Spinal cord (tissue), 10 donors: ENCODE results near the gene PRELID3B. TPM values are rescaled to one million over a fixed set of nuclear protein-coding genes. Genes with fewer than 3 reads are reported as not detected.
A peak's percentile ranks its signal among the peaks of the same experiment; 100 is the strongest.

Experiments used
- DNase-seq, 6 donors: peaks; one replicate each; pipeline versions ENCODE4 v3.0.0 to v3.0.0-alpha.2; 2013 to 2015; ENCODE audit warnings: low spot score in 6 of 6, low read depth in 4 of 6
- H3K27ac ChIP-seq: one replicate; pipeline ENCODE4 v1.5.1; 2013; ENCODE audit warnings: low read depth, low read length, control low read depth
- H3K27me3 ChIP-seq: one replicate; pipeline ENCODE4 v1.6.1; 2013; ENCODE audit warnings: low read length; ENCODE audit not compliant: control insufficient read depth, insufficient read depth
- H3K36me3 ChIP-seq: one replicate; pipeline ENCODE4 v1.6.1; 2013; ENCODE audit warnings: low read length; ENCODE audit not compliant: control insufficient read depth, insufficient read depth
- H3K4me1 ChIP-seq: one replicate; pipeline ENCODE4 v1.6.1; 2013; ENCODE audit warnings: low read length; ENCODE audit not compliant: control insufficient read depth, insufficient read depth
- H3K4me3 ChIP-seq: one replicate; pipeline ENCODE4 v1.5.1; 2013; ENCODE audit warnings: low read depth, low read length, control low read depth
- H3K9me3 ChIP-seq: one replicate; pipeline ENCODE4 v1.6.1; 2013; ENCODE audit warnings: low read length; ENCODE audit not compliant: control insufficient read depth, insufficient read depth
- WGBS: methylation state at CpG from one replicate; pipeline ENCODE4 v1.1.5; 2013; ENCODE audit warnings: missing lambda C conversion rate; ENCODE audit not compliant: insufficient coverage; 5-methylcytosine and 5-hydroxymethylcytosine counted together
- polyA plus RNA-seq, 2 donors: library from polyadenylated mRNA; unstranded; fragments of 120-200 nt; gene quantifications; one replicate each; pipeline ENCODE4 v1.2.1, GENCODE V29; 2013; ENCODE audit not compliant: insufficient read length in 2 of 2
- total RNA-seq, 2 donors: library from RNA; depleted of rRNA in 1 of 2; stranded (reverse); fragments of 120-200 nt in 1 of 2; fragments of >200 nt in 1 of 2; gene quantifications; one replicate each; pipeline versions ENCODE4 v1.2.3 to v1.2.4, GENCODE V29; 2013 to 2014
- donor health status: healthy.

The PRELID3B gene
- total and polyA plus RNA-seq, 4 donors = 50.9 to 66.0 (median 62.4) TPM

- WGBS = 44% methylated on average over 1 of the region's 1 CpG
- no peaks in the 10 kb centered on the region for H3K4me1 ChIP-seq
- H3K9me3 ChIP-seq = no peaks in the 10 kb centered on the region
Measured at GRCh38 chr20:59077705-59078104, 35.1 kb upstream of the PRELID3B start.

GRCh38 chr20:59075934-59076508, 33.4 kb upstream of the PRELID3B start:
- Histone ChIP-seq H3K9me3 (no peaks in the 10 kb centered on the region), H3K4me1 (no peaks in the 10 kb centered on the region), H3K27ac (no peak overlapping the region), H3K27me3 (no peaks in the 10 kb centered on the region), H3K4me3 (no peak overlapping the region), H3K36me3 (no peaks in the 10 kb centered on the region)
- 58% methylated on average over 2 of the region's 4 CpGs for WGBS
- DNase-seq = no peak

More at GRCh38 chr20:59077705-59078104, 35.1 kb upstream of the PRELID3B start:
- H3K27ac ChIP-seq = no peak overlapping the region
- H3K27me3 ChIP-seq = no peaks in the 10 kb centered on the region
- H3K36me3 ChIP-seq = no peaks in the 10 kb centered on the region
- no peak for DNase-seq
- no peak overlapping the region for H3K4me3 ChIP-seq

GRCh38 chr20:59074456-59074855, 31.9 kb upstream of the PRELID3B start:
- no peaks in the 10 kb centered on the region for H3K4me1 ChIP-seq
- 54% methylated on average over 3 of the region's 3 CpGs for WGBS
- H3K27ac ChIP-seq = no peak overlapping the region
- H3K36me3 ChIP-seq = no peaks in the 10 kb centered on the region
- no peak overlapping the region for H3K4me3 ChIP-seq
- no peaks in the 10 kb centered on the region for H3K27me3 ChIP-seq
- no peak for DNase-seq
- H3K9me3 ChIP-seq = no peaks in the 10 kb centered on the region

GRCh38 chr20:59073582-59073981, 31.0 kb upstream of the PRELID3B start:
- Histone ChIP-seq H3K4me3 (no peak overlapping the region), H3K4me1 (no peaks in the 10 kb centered on the region), H3K27me3 (no peaks in the 10 kb centered on the region), H3K9me3 (no peaks in the 10 kb centered on the region), H3K27ac (no peak overlapping the region), H3K36me3 (no peaks in the 10 kb centered on the region)
- no CpG with 5 or more reads among the region's 1 CpG for WGBS
- DNase-seq = no peak

- Histone ChIP-seq H3K9me3 (no peaks in the 10 kb centered on the region), H3K27me3 (no peaks in the 10 kb centered on the region), H3K36me3 (no peaks in the 10 kb centered on the region), H3K4me1 (no peaks in the 10 kb centered on the region), H3K27ac (no peak overlapping the region), H3K4me3 (no peak overlapping the region)
- no peak for DNase-seq
- WGBS = no CpG with 5 or more reads among the region's 1 CpG
Measured at GRCh38 chr20:59071216-59071615, 28.6 kb upstream of the PRELID3B start.

- no peaks in the 10 kb centered on the region for H3K27me3 ChIP-seq
- no peak for DNase-seq
- WGBS = no CpG with 5 or more reads among the region's 2 CpGs
- H3K4me1 ChIP-seq = no peaks in the 10 kb centered on the region
- H3K36me3 ChIP-seq = no peaks in the 10 kb centered on the region
- no peaks in the 10 kb centered on the region for H3K9me3 ChIP-seq
- no peak overlapping the region for H3K27ac ChIP-seq
- H3K4me3 ChIP-seq = no peak overlapping the region
Measured at GRCh38 chr20:59069026-59069425, 26.4 kb upstream of the PRELID3B start.

GRCh38 chr20:59068534-59068933, 25.9 kb upstream of the PRELID3B start:
- DNase-seq = peak in 1 of 6 donors; percentile 27
- H3K4me3 ChIP-seq = no peak overlapping the region
- WGBS = 67% methylated on average over 3 of the region's 4 CpGs

GRCh38 chr20:59064214-59064722, 21.7 kb upstream of the PRELID3B start:
- Histone ChIP-seq H3K36me3 (no peaks in the 10 kb centered on the region), H3K9me3 (no peaks in the 10 kb centered on the region), H3K4me1 (no peaks in the 10 kb centered on the region), H3K27ac (no peak overlapping the region), H3K4me3 (no peak overlapping the region), H3K27me3 (no peaks in the 10 kb centered on the region)
- 83% methylated on average over 1 of the region's 4 CpGs for WGBS
- DNase-seq = no peak

More at GRCh38 chr20:59068534-59068933, 25.9 kb upstream of the PRELID3B start:
- Histone ChIP-seq H3K27me3 (no peaks in the 10 kb centered on the region), H3K4me1 (no peaks in the 10 kb centered on the region), H3K9me3 (no peaks in the 10 kb centered on the region), H3K27ac (no peak overlapping the region), H3K36me3 (no peaks in the 10 kb centered on the region)

GRCh38 chr20:59063358-59064213, 21.0 kb upstream of the PRELID3B start:
- no peak overlapping the region for H3K4me3 ChIP-seq
- H3K9me3 ChIP-seq = no peaks in the 10 kb centered on the region
- no peaks in the 10 kb centered on the region for H3K36me3 ChIP-seq
- H3K27me3 ChIP-seq = no peaks in the 10 kb centered on the region
- H3K27ac ChIP-seq = no peak overlapping the region
- 58% methylated on average over 12 of the region's 22 CpGs for WGBS
- H3K4me1 ChIP-seq = no peaks in the 10 kb centered on the region
- DNase-seq = peak in 1 of 6 donors; percentile 40
